ENCODE results near the gene IFITM5.
"Not testable (repeated sequence)": the region's sequence is repeated elsewhere in the genome, so short reads cannot be mapped to it uniquely, and the experiment has no call there.

Gene IFITM5

GRCh38 chr11:327581-327923 is 28.2 kb upstream of the IFITM5 start:
- DNase-seq = no peak

- peak; percentile 83 for DNase-seq
Observed at GRCh38 chr11:326842-327580, 27.7 kb upstream of the IFITM5 start.

GRCh38 chr11:326592-326841 is 27.2 kb upstream of the IFITM5 start:
- DNase-seq = no peak

- DNase-seq = no peak
Observed at GRCh38 chr11:325796-326591, 26.7 kb upstream of the IFITM5 start.

GRCh38 chr11:324593-325517 is 25.5 kb upstream of the IFITM5 start:
- not testable (repeated sequence) for DNase-seq

- DNase-seq = no peak
Observed at GRCh38 chr11:324156-324555, 24.8 kb upstream of the IFITM5 start.

- peak; percentile 59 for DNase-seq
Observed at GRCh38 chr11:319888-320273, 20.6 kb upstream of the IFITM5 start.

- DNase-seq = peak; percentile 44
Observed at GRCh38 chr11:319121-319887, 20.0 kb upstream of the IFITM5 start.

GRCh38 chr11:318405-319120 is 19.2 kb upstream of the IFITM5 start:
- not testable (repeated sequence) for DNase-seq

GRCh38 chr11:317668-318404 is 18.5 kb upstream of the IFITM5 start:
- not testable (repeated sequence) for DNase-seq

- DNase-seq = no peak
Observed at GRCh38 chr11:316891-317301, 17.6 kb upstream of the IFITM5 start.

GRCh38 chr11:316031-316701 is 16.8 kb upstream of the IFITM5 start:
- peak; percentile 54 for DNase-seq

GRCh38 chr11:315516-315994 is 16.2 kb upstream of the IFITM5 start:
- peak; percentile 37 for DNase-seq

- peak; percentile 49 for DNase-seq
Observed at GRCh38 chr11:315051-315481, 15.7 kb upstream of the IFITM5 start.

GRCh38 chr11:314554-314875 is 15.2 kb upstream of the IFITM5 start:
- DNase-seq = not testable (repeated sequence)

GRCh38 chr11:313787-314553 is 14.6 kb upstream of the IFITM5 start, which contains the start of gene IFITM1:
TSS of gene IFITM1 (plus strand) at chr11:314040. CDS start at chr11:314171, 131 bp downstream.
- peak; percentile 72 for DNase-seq

- peak; percentile 31 for DNase-seq
Observed at GRCh38 chr11:313304-313786, 14.0 kb upstream of the IFITM5 start.

- DNase-seq = peak; percentile 55
Observed at GRCh38 chr11:312092-312816, 12.9 kb upstream of the IFITM5 start.

Measured in stimulated activated CD4-positive, alpha-beta T cell treated with anti-CD3 and anti-CD28 coated beads, Interleukin-15, amount 100 ng/mL, for 24 hours (primary cell).